Common myeloid progenitor, CD34-positive (primary cell): ENCODE results near the gene INO80E.
"Not testable (repeated sequence)": the region's sequence is repeated elsewhere in the genome, so short reads cannot be mapped to it uniquely, and the experiment has no call there.

Source experiments
- CTCF ChIA-PET: fragments of 350-600 bp; sonication (Branson Sonifier 250); formaldehyde crosslinking; loops from one replicate; lab custom pipeline; 2021; ENCODE audit warnings: antibody characterized with exemption; lab: Charles Lee
- POLR2A ChIA-PET: fragments of 350-600 bp; sonication (Branson Sonifier 250); formaldehyde crosslinking; loops from one replicate; lab custom pipeline; 2021; ENCODE audit warnings: antibody characterized with exemption; lab: Charles Lee
- DNase-seq, 3 donors: peaks; one replicate each; pipeline versions ENCODE4 v3.0.0 to v3.0.0-alpha.2; 2013
- H3K27ac ChIP-seq, 2 experiments: 1 replicate in 1 of 2; 2 replicates in 1 of 2; pipeline ENCODE4 v1.7.0; 2013; ENCODE audit warnings: inconsistent platforms in 2 of 2, low read length in 2 of 2, mild to moderate bottlenecking in 2 of 2, low read depth in 1 of 2, moderate library complexity in 1 of 2; ENCODE audit not compliant: severe bottlenecking in 2 of 2, insufficient read depth in 1 of 2, poor library complexity in 1 of 2
- H3K27me3 ChIP-seq, 5 experiments: replicated peaks in 2 of 5; 1 replicate in 3 of 5; 2 replicates in 2 of 5; pipeline versions ENCODE4 v1.6.1 to v1.7.0; 2013; ENCODE audit warnings: low read length in 4 of 5, mild to moderate bottlenecking in 2 of 5, moderate library complexity in 2 of 5, inconsistent platforms in 1 of 5; ENCODE audit not compliant: insufficient read depth in 5 of 5, control insufficient read depth in 4 of 5
- H3K36me3 ChIP-seq, 4 experiments: 1 replicate in 2 of 4; 2 replicates in 2 of 4; pipeline versions ENCODE4 v1.6.1 to v1.7.0; 2013; ENCODE audit warnings: low read length in 3 of 4, control low read depth in 1 of 4, mild to moderate bottlenecking in 1 of 4; ENCODE audit not compliant: control insufficient read depth in 4 of 4, insufficient read depth in 4 of 4
- H3K4me1 ChIP-seq, 4 experiments: 1 replicate in 3 of 4; 2 replicates in 1 of 4; pipeline versions ENCODE4 v1.6.1 to v1.7.1; 2013; ENCODE audit warnings: low read length in 3 of 4, mild to moderate bottlenecking in 3 of 4, control low read depth in 1 of 4, inconsistent platforms in 1 of 4, moderate library complexity in 1 of 4; ENCODE audit not compliant: control insufficient read depth in 4 of 4, insufficient read depth in 4 of 4; ENCODE audit errors: control extremely low read depth in 1 of 4
- H3K4me3 ChIP-seq, 7 experiments: 1 replicate in 4 of 7; 2 replicates in 3 of 7; pipeline versions ENCODE4 v1.5.1 to v1.7.0; 2013; ENCODE audit warnings: mild to moderate bottlenecking in 7 of 7, low read length in 6 of 7, moderate library complexity in 6 of 7, inconsistent platforms in 2 of 7, low read depth in 2 of 7, control low read depth in 1 of 7; ENCODE audit not compliant: insufficient read depth in 4 of 7, control insufficient read depth in 1 of 7; ENCODE audit errors: extremely low read depth in 1 of 7
- H3K9me3 ChIP-seq, 5 experiments: 1 replicate in 4 of 5; 2 replicates in 1 of 5; pipeline versions ENCODE4 v1.6.1 to v1.7.1; 2013; ENCODE audit warnings: low read length in 4 of 5, mild to moderate bottlenecking in 2 of 5, inconsistent platforms in 1 of 5, low read depth in 1 of 5, moderate library complexity in 1 of 5; ENCODE audit not compliant: control insufficient read depth in 4 of 5, insufficient read depth in 2 of 5; ENCODE audit errors: control extremely low read depth in 1 of 5
- WGBS: methylation state at CpG from one replicate; pipeline ENCODE4 v1.1.5; 2013; ENCODE audit not compliant: insufficient coverage; 5-methylcytosine and 5-hydroxymethylcytosine counted together

Gene INO80E

GRCh38 chr16:29959821-29960220 lies 36.2 kb upstream of the INO80E start:
- H3K27me3 ChIP-seq, POLR2A ChIA-PET: not testable (repeated sequence)
- CTCF ChIA-PET = interaction anchor here (2.2 kb wide), 1 partner anchor 12 kb away, joined by 4 read pairs; no protein-coding TSS in a partner anchor

DNA sequence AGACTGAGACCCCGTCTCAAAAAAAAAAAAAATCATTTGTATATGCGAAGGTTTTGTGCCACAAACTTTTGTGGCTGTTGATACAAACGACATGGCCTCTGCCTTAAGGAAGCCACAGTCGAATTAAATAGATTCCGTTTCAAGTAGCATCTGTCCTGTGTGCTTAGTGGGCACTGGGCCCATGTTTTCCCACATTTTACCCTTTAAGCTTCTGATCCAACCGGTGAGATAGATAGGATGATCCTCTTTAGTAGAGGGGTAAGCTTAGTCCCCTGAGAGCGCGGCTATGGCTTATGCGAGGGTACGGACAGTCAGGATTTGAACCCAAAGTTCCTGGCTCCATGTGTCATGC lies 34.9 kb upstream of the INO80E start:
- WGBS = 84% methylated on average over 7 of the region's 10 CpGs
- no peaks in the 10 kb centered on the region for H3K27me3 ChIP-seq
- peaks cover 7 to 19% (median 15%) of the 10 kb centered on the region in 4 experiments for H3K4me1 ChIP-seq
- H3K4me3 ChIP-seq = peak overlapping the region; percentile 62 to 91 (median 82)
- ChIA-PET POLR2A (interaction anchor here (1.2 kb wide), 1 partner anchor 12 kb away, joined by 6 read pairs; the partner anchor contains the start of gene TAOK2), CTCF (interaction anchor here (0.8 to 2.2 kb wide), 10 partner anchors 10 to 285 kb away, joined by 3 to 12 read pairs (median 4); partner anchors contain the start of gene KCTD13)
- peak in 1 of 3 donors; percentile 15 for DNase-seq
- peak overlapping the region in 1 of 2 experiments; percentile 82 for H3K27ac ChIP-seq
- H3K9me3 ChIP-seq = no peaks in the 10 kb centered on the region
- peaks cover 0 to 2% (median 0%) of the 10 kb centered on the region in 4 experiments for H3K36me3 ChIP-seq

More at GRCh38 chr16:29959821-29960220, 36.2 kb upstream of the INO80E start:
- not testable (repeated sequence) for DNase-seq, H3K4me3 ChIP-seq, H3K36me3 ChIP-seq, H3K27ac ChIP-seq, H3K9me3 ChIP-seq
- 78% methylated on average over 2 of the region's 4 CpGs for WGBS
- peaks cover 7 to 19% (median 15%) of the 10 kb centered on the region in 4 experiments for H3K4me1 ChIP-seq

- CTCF ChIA-PET = interaction anchor here (0.6 to 1.9 kb wide), 12 partner anchors 11 to 286 kb away, joined by 3 to 12 read pairs (median 4); partner anchors contain the start of genes KCTD13 and TAOK2
- Histone ChIP-seq H3K4me1 (peaks cover 7 to 19% (median 15%) of the 10 kb centered on the region in 4 experiments), H3K27ac (peak within 1 kb of the TSS; percentile 66 to 82), H3K9me3 (no peaks in the 10 kb centered on the region), H3K36me3 (peaks cover 0 to 2% (median 0%) of the 10 kb centered on the region in 4 experiments), H3K4me3 (peak within 1 kb of the TSS; percentile 62 to 91 (median 82)), H3K27me3 (no peaks in the 10 kb centered on the region)
- WGBS = under 1% methylated on average over 62 of the region's 75 CpGs
- POLR2A ChIA-PET = interaction anchor here (0.6 to 1.2 kb wide), 4 partner anchors 11 to 60 kb away, joined by 3 to 7 read pairs (median 4); partner anchors contain the start of genes KCTD13 and TAOK2
- peak; percentile 91 to 96 (median 95) for DNase-seq
Observed at GRCh38 chr16:29961479-29962343, 34.3 kb upstream of the INO80E start, which contains the start of gene TMEM219. TMEM219 (plus strand) TSS chr16:29962079; CDS start chr16:29963144, 1,065 bp downstream.

DNA sequence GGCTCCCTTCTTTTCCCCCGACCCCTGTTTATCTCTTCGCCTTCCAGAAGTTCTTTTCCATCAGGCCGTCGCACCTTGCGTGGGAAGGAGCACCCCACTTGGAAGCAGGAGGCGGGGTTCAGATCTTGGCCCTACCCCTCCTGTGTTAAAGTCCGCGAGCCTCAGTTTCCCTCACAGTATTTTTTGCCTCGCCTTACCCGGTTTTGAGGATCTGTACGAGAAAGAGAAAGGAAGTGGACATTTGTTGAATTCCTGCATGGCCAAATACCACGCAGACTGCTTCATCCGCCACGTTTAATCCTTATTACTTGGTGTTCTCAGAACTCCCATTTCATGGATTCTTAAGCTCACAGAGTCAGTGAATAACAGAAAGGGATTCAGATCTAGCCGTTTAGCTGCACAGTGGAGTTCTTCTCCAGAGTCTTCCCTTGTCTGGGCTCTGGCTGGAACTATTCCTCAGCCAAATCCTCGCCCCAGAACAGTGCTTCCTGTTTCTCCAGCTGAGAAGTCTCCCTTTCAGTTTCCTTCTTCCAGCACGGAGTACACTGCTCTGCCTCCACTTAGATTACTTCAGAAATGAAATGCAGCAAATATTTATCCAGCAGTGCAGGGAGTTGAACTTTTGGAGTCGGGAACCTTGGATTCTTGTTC lies 33.6 kb upstream of the INO80E start:
- H3K27ac ChIP-seq = peak overlapping the region; percentile 66 to 82
- DNase-seq = peak in 2 of 3 donors; percentile 30 to 35
- 13% methylated on average over 13 of the region's 18 CpGs for WGBS
- H3K36me3 ChIP-seq = peaks cover 0 to 5% (median 0%) of the 10 kb centered on the region in 4 experiments
- no peaks in the 10 kb centered on the region for H3K9me3 ChIP-seq
- POLR2A ChIA-PET = interaction anchor here (0.6 to 1.1 kb wide), 5 partner anchors 11 to 61 kb away, joined by 3 to 7 read pairs (median 4); partner anchors contain the start of genes KCTD13 and TAOK2
- CTCF ChIA-PET = interaction anchor here (0.6 to 1.9 kb wide), 7 partner anchors 10 to 114 kb away, joined by 3 to 12 read pairs (median 4); partner anchors contain the start of genes KCTD13 and TAOK2
- H3K27me3 ChIP-seq = no peaks in the 10 kb centered on the region
- peaks cover 7 to 19% (median 15%) of the 10 kb centered on the region in 4 experiments for H3K4me1 ChIP-seq
- peak overlapping the region; percentile 62 to 91 (median 82) for H3K4me3 ChIP-seq

- Histone ChIP-seq H3K27me3 (no peaks in the 10 kb centered on the region), H3K27ac (peak overlapping the region in 1 of 2 experiments; percentile 82), H3K36me3 (peaks cover 2 to 10% (median 5%) of the 10 kb centered on the region in 4 experiments), H3K4me1 (peaks cover 7 to 19% (median 15%) of the 10 kb centered on the region in 4 experiments), H3K4me3 (peak overlapping the region in 5 of 7 experiments; percentile 73 to 91 (median 88)), H3K9me3 (no peaks in the 10 kb centered on the region)
- 94% methylated on average over 12 of the region's 14 CpGs for WGBS
- POLR2A ChIA-PET = interaction anchor here (0.6 to 1.1 kb wide), 3 partner anchors 10 to 46 kb away, joined by 4 to 7 read pairs (median 5); partner anchors contain the start of genes KCTD13 and TAOK2
- DNase-seq = no peak
- CTCF ChIA-PET = interaction anchor here (0.7 to 1.9 kb wide), 3 partner anchors 9 to 42 kb away, joined by 3 to 12 read pairs (median 11); partner anchors contain the start of genes KCTD13 and TAOK2
Observed at GRCh38 chr16:29963021-29963743, 32.9 kb upstream of the INO80E start.

- 93% methylated on average over 3 of the region's 4 CpGs for WGBS
- Histone ChIP-seq H3K27me3 (no peaks in the 10 kb centered on the region), H3K36me3 (peaks cover 13 to 36% (median 24%) of the 10 kb centered on the region in 4 experiments), H3K4me1 (peaks cover 0 to 2% (median under 1%) of the 10 kb centered on the region in 4 experiments), H3K4me3 (no peak overlapping the region), H3K27ac (no peak overlapping the region), H3K9me3 (no peaks in the 10 kb centered on the region)
- DNase-seq = no peak
- POLR2A ChIA-PET = interaction anchor here (0.7 kb wide), 1 partner anchor 8 kb away, joined by 4 read pairs; no protein-coding TSS in a partner anchor
- CTCF ChIA-PET = no interaction called here
Observed at GRCh38 chr16:29968205-29968604, 27.8 kb upstream of the INO80E start.
